Islet of Langerhans (tissue), 1 donor: ENCODE results near the gene NDN.
"Not testable (repeated sequence)": the region's sequence is repeated elsewhere in the genome, so short reads cannot be mapped to it uniquely, and the experiment has no call there.

Experiments used
- FAIRE-seq: peaks from one replicate; lab custom pipeline; 2011; peaks lifted over from hg19 to GRCh38; lab: Jason Lieb, UNC

NDN gene, protein sequence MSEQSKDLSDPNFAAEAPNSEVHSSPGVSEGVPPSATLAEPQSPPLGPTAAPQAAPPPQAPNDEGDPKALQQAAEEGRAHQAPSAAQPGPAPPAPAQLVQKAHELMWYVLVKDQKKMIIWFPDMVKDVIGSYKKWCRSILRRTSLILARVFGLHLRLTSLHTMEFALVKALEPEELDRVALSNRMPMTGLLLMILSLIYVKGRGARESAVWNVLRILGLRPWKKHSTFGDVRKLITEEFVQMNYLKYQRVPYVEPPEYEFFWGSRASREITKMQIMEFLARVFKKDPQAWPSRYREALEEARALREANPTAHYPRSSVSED

GRCh38 chr15:23687143-23687470 lies at the start of gene NDN:
NDN (minus strand) TSS chr15:23687305; CDS start chr15:23687217, 88 bp downstream.
- FAIRE-seq: no peak

DNA sequence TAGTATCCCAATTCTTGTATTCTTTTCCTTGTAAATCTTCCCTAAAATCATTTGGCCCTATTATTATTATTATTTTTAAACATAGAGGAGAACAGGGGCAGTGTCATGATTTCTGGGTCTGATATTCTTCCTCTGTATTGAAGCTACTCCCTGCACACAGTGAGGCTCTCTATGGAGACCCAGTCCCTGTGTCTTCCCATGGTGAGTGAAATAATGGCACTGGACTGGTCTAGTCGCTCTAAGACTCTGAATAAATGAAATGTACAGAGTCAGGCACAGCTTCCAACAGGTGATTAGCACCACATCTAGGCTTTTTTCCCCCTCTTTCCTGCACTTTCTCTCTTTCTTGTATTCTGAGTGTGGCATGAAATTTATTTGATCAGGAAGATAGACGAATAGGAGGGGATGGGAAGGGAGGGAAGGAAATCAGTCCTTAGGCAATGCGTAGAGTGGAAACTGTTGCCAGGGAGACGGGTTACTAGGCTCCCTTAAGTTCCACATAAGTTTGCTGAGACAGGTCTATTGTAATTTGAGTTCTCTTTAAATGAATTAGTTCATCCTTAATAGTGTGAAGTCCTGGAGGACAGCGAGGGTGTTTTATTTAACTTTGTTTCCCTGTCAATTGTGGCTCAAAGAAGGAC lies 49.0 kb upstream of the NDN start:
- no peak for FAIRE-seq

- no peak for FAIRE-seq
These were observed 47.8 kb upstream of the NDN start for GRCh38 chr15:23734862-23735261.

DNA sequence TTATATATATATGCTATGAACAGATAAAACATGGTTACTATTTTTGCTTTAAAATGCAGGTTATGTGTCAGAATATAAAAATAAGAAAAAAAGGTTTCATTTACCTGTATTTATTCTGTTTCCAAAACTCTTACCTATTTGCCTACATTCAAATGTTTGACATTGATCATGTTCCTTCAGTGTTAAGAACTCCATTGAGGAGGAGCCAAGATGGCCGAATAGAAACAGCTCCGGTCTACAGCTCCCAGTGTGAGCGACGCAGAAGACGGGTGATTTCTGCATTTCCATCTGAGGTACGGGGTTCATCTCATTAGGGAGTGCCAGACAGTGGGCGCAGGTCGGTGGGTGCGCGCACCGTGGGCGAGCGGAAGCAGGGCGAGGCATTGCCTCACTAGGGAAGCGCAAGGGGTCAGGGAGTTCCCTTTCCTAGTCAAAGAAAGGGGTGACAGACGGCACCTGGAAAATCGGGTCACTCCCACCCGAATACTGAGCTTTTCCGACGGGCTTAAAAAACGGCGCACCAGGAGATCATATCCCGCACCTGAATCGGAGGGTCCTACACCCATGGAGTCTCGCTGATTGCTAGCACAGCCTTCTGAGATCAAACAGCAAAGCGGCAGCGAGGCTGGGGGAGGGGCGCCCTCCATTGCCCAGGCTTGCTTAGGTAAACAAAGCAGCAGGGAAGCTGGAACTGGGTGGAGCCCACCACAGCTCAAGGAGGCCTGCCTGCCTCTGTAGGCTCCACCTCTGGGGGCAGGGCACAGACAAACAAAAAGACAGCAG lies 27.0 kb upstream of the NDN start:
- FAIRE-seq: not testable (repeated sequence)

DNA sequence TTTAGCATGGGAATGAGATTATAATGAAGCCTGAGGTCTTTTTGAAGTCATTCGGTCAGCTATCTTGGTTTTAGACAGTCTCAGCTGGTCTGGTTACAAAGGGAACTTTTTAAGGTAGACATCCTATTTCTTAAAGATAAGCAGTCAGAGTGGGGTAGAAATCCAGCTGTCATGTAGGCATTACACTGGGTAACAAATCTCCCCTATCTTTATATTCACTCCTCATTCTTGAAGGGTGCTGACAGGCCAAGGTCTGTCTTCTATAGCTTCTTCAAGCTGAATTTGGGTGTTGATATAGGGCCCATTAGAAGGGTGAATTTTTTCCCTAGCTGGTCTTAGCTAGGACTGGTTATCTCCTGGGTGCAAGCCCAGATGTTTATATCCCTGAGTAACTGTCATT lies 21.2 kb upstream of the NDN start:
- FAIRE-seq: no peak

- FAIRE-seq: no peak
These were observed 8.2 kb upstream of the NDN start for GRCh38 chr15:23695282-23695681.

- no peak for FAIRE-seq
These were observed 7.5 kb upstream of the NDN start for GRCh38 chr15:23694592-23694991.

DNA sequence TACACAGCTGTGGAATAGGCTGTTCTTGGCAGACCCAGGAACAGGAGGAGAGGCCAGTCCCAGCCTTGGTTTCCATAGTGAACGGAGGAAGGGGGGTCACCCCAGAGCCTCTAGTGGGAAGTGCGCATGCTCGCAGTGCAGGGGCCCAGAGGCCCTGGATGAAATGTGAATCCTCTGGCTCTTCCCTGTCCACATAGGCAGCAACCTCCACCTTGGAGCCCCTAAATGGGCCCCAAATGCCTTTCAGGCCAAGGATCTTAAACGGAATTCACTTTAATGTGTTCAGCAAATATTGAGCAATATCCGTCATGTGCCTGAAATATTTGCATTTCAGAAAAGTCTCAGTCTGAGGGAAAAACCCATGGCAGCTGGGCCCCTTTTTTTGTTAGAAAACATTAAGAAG lies 3.3 kb upstream of the NDN start:
- FAIRE-seq: peak; percentile 45

DNA sequence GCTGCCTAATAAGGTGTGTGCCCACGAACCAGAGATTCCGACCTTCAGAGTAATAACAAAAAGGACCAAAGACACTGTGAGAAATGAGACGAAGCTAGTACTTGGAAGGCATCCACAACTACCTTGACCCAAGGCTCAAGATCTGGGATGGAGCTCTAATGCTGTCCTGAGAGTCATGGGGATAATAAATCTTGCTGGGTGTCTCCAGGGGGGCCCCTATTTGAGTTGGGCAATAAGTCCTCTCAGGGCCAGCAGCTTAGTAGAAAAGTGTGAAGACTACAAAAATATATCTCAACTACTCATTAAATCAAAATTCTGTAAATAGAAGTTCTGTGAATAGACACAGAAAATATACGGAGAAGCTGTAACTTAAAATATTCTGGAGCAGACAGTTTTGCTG lies 2.9 kb upstream of the NDN start:
- FAIRE-seq: no peak

GRCh38 chr15:23686466-23687142 lies 501 bp downstream of the NDN start:
- no peak for FAIRE-seq

DNA sequence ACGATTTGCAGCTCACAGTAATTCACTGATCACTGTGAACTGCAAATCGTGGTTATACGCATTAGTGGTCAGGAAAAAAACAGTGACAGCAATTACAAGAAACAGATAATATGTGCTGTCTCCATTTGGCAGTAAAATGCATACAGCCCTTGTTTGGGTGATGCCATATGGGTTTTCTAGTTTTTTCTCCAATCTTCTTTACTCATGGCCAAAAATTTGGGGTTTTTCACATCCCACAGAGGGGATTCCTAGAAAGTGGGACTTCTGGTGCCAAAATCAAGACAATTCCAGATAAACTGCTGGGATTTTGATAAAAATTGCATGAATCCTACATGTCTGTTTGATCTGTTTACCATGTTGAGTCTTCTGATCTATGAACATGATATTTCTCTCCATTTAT lies 15.6 kb downstream of the NDN start:
- no peak for FAIRE-seq

GRCh38 chr15:23670970-23671369 lies 16.1 kb downstream of the NDN start:
- FAIRE-seq: no peak

- FAIRE-seq: no peak
These were observed 23.9 kb downstream of the NDN start for GRCh38 chr15:23663232-23663631.

- FAIRE-seq: no peak
These were observed 38.1 kb downstream of the NDN start for GRCh38 chr15:23648920-23649515.

DNA sequence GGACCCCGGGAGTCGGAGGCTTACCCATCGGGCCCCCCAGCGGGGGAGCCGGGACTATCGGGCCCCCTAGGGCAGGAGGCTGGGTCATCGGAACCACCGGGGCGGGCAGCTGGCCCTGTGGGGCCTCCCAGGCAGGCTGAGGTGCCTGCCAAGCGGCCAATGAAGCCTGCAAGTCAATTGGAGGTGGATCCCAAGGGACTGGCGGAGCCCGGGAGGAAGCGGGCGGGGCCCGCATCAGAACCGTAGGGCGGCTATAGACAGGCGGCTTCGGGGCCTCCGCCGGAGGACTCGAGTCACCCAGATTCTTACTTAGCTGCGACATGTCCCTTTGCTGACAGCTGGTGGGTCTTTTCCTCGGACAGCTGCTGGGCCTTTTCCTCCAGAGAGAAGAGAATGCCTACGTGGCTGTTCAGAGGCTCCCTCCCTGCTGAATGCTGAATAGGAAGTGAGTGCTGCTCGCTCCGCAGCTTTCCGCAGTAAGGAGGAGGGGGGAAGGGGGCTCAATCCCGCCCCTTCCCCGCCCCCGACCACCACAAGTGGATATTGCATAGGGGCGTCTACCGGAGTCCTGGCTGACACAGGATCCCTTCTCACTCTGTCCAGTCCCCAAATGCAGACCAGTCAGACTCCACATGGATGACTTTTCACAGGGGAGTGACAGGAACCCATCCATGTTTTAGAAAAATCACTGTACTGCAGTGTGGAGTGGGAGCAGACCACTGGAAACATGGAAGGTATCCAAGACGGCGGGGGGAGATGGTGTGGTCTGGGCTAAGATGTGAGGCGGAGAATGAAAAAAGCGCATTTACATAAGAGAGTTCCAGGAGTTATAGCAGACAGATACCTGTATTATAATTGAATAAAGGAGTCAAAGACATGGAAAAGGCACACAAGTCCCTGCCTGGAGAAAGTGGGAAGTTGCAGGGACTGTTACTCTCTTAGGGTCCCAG lies 39.4 kb downstream of the NDN start, which contains the start of gene MAGEL2:
Gene MAGEL2 (minus strand): TSS at position 447 of the 950 bp plus-strand sequence. CDS start 125 bp downstream, at position 322.
- FAIRE-seq: no peak

GRCh38 chr15:23647001-23647295 lies 40.2 kb downstream of the NDN start:
- no peak for FAIRE-seq

DNA sequence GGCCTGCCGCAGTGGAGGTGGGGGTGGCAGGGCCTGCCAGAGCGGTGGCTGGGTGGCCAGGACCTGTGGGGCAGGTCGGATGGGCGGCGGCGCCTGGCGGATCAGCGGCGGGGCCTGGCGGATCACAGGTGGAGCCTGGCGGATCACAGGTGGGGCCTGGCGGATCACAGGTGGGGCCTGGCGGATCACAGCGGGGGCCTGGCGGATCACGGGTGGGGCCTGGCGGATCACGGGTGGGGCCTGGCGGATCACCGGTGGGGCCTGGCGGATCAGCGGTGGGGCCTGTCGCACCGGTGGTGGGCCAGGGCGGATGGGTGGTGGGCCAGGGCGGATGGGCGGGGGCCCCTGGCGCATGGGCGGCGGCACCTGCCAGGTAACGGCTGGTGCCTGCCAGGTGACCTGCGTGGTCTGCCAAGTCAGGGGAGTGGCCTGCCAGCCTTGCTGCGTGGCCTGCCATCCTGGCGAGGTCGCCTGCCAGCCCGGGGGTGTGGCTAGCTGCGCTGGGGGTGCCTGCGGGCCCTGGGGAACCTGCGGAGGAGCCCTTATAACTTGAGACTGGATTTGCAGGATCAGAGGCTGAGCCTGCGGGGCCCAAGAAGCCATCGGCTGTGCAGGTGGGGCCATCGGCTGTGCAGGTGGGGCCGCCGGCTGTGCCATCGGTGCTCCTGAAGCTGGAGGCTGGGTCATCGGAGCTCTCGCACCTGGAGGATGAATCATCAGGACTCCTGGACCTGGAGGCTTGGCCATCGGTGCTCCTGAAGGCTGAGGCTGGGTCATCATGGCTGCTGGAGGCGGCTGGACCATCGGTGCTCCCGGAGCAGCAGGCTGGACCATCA lies 40.7 kb downstream of the NDN start:
- FAIRE-seq: no peak

GRCh38 chr15:23645371-23646164 lies 41.5 kb downstream of the NDN start:
- FAIRE-seq: no peak

DNA sequence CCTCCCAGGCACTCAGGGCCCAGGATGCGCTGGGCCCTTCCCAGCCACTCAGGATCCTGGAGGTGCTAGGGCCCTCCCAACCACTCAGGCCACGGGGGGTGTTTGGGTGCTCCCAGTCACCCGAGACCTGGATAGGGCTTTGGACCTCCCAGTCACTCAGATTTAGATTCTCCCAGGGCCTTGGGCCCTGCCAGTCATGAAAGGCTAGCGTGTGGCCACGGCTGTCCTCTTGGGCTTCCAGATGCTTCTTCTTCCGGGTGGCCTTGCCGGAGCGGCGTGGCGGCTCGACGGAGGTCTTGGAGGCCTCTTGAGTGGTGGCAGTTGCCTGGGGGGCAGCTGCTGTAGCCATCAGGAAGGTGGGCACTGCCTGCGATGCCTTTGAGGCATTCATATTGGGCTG lies 42.3 kb downstream of the NDN start:
- FAIRE-seq: no peak
